DND-41 (cell line): ENCODE measurements around the gene MIA3.

Source experiments
- ATAC-seq: fragments of 200-7000 bp; cut with Tn5 transposase; 3 replicates; pipeline ENCODE4 v1.9.1; 2021; ENCODE audit warnings: low read depth; ENCODE audit not compliant: insufficient read depth
- DNase-seq: peaks from one replicate; pipeline ENCODE4 v3.0.0-alpha.2; 2020
- H2AFZ ChIP-seq: 2 replicates; pipeline ENCODE4 v1.6.0; 2012; ENCODE audit warnings: low read depth, low read length
- H3K27ac ChIP-seq: 2 replicates; pipeline ENCODE4 v1.5.1; 2012; ENCODE audit warnings: low read length, inconsistent platforms
- H3K27me3 ChIP-seq: fragments of 200-600 bp; sonication (generic); 2 replicates; pipeline ENCODE4 v1.6.0; 2012; ENCODE audit warnings: low read length, mild to moderate bottlenecking, inconsistent platforms; ENCODE audit not compliant: insufficient read depth, poor library complexity
- H3K36me3 ChIP-seq: 2 replicates; pipeline ENCODE4 v1.5.1; 2012; ENCODE audit warnings: low read length, inconsistent platforms; ENCODE audit not compliant: insufficient read depth
- H3K4me1 ChIP-seq: 2 replicates; pipeline ENCODE4 v1.5.1; 2012; ENCODE audit warnings: mild to moderate bottlenecking, low read length; ENCODE audit not compliant: insufficient read depth
- H3K4me2 ChIP-seq: 2 replicates; pipeline ENCODE4 v1.6.0; 2012; ENCODE audit warnings: mild to moderate bottlenecking, moderate library complexity, low read length, inconsistent platforms; ENCODE audit not compliant: insufficient read depth
- H3K4me3 ChIP-seq, 2 experiments: fragments of 200-600 bp in 1 of 2; shearing (Covaris generic) in 1 of 2; 2 replicates each; pipeline ENCODE4 v1.5.1; 2012 to 2016; ENCODE audit warnings: inconsistent platforms in 2 of 2, low read length in 2 of 2, mild to moderate bottlenecking in 2 of 2, low read depth in 1 of 2, moderate library complexity in 1 of 2
- H3K79me2 ChIP-seq: 2 replicates; pipeline ENCODE4 v1.6.0; 2012; ENCODE audit warnings: low read length, inconsistent platforms; ENCODE audit not compliant: insufficient read depth
- H3K9ac ChIP-seq: 2 replicates; pipeline ENCODE4 v1.6.0; 2012; ENCODE audit warnings: low read depth, mild to moderate bottlenecking, inconsistent platforms, low read length, moderate library complexity
- H3K9me3 ChIP-seq: 2 replicates; pipeline ENCODE4 v1.5.1; 2012; ENCODE audit warnings: low read length, moderate library complexity, mild to moderate bottlenecking, inconsistent platforms; ENCODE audit not compliant: insufficient read depth, severe bottlenecking
- H4K20me1 ChIP-seq: 2 replicates; pipeline ENCODE4 v1.6.0; 2012; ENCODE audit warnings: low read length; ENCODE audit not compliant: insufficient read depth
- CTCF ChIP-seq: IDR thresholded peaks from 2 replicates; pipeline ENCODE4 v1.5.1; 2012; ENCODE audit warnings: borderline replicate concordance, low read length, moderate library complexity, mild to moderate bottlenecking; ENCODE audit not compliant: poor library complexity, severe bottlenecking; ENCODE audit errors: extremely low read depth
- EZH2 ChIP-seq: IDR thresholded peaks from 3 replicates; pipeline ENCODE4 v1.6.1; 2012; ENCODE audit warnings: borderline replicate concordance, low read depth, mild to moderate bottlenecking, moderate library complexity, low read length, inconsistent platforms; ENCODE audit not compliant: severe bottlenecking

Gene MIA3

GRCh38 chr1:222592171-222592570 is 25.7 kb upstream of the MIA3 start:
- Histone ChIP-seq H4K20me1 (no peaks in the 10 kb centered on the region), H3K4me1 (peaks cover 29% of the 10 kb centered on the region), H3K36me3 (peaks cover 7% of the 10 kb centered on the region; the same call in 1 of the 2 replicates), H2AFZ (no peak overlapping the region), H3K9me3 (no peaks in the 10 kb centered on the region), H3K79me2 (peaks cover 25% of the 10 kb centered on the region), H3K4me2 (no peak overlapping the region), H3K9ac (no peak overlapping the region), H3K27me3 (no peaks in the 10 kb centered on the region), H3K27ac (no peak overlapping the region), H3K4me3 (no peak overlapping the region)
- ATAC-seq: no peak
- DNase-seq: no peak
- TF ChIP-seq CTCF (no peak), EZH2 (no peak)

GRCh38 chr1:222594789-222595188 is 23.1 kb upstream of the MIA3 start:
- Histone ChIP-seq H3K4me2 (no peak overlapping the region), H3K27me3 (no peaks in the 10 kb centered on the region)
- no peak for DNase-seq

GRCh38 chr1:222596696-222597095 is 21.2 kb upstream of the MIA3 start:
- H3K27me3 ChIP-seq: no peaks in the 10 kb centered on the region
- H3K4me1 ChIP-seq: no peaks in the 10 kb centered on the region
- H3K27ac ChIP-seq: no peak overlapping the region
- no peaks in the 10 kb centered on the region for H3K36me3 ChIP-seq
- H3K9me3 ChIP-seq: no peaks in the 10 kb centered on the region
- H4K20me1 ChIP-seq: no peaks in the 10 kb centered on the region
- H3K9ac ChIP-seq: no peak overlapping the region
- no peak overlapping the region for H3K4me3 ChIP-seq
- TF ChIP-seq EZH2: no peak
- no peak for TF ChIP-seq CTCF
- H3K79me2 ChIP-seq: no peaks in the 10 kb centered on the region
- H3K4me2 ChIP-seq: no peak overlapping the region
- ATAC-seq: no peak
- no peak for DNase-seq
- no peak overlapping the region for H2AFZ ChIP-seq

More at GRCh38 chr1:222594789-222595188, 23.1 kb upstream of the MIA3 start:
- Histone ChIP-seq H3K9me3 (no peaks in the 10 kb centered on the region), H3K4me1 (peaks cover 11% of the 10 kb centered on the region), H3K9ac (no peak overlapping the region), H3K27ac (no peak overlapping the region), H4K20me1 (no peaks in the 10 kb centered on the region), H3K79me2 (peaks cover 4% of the 10 kb centered on the region; the same call in 1 of the 2 replicates), H3K36me3 (no peaks in the 10 kb centered on the region), H3K4me3 (no peak overlapping the region), H2AFZ (no peak overlapping the region)
- no peak for TF ChIP-seq EZH2
- TF ChIP-seq CTCF: no peak
- no peak for ATAC-seq

- ATAC-seq: no peak
These were observed 17.6 kb upstream of the MIA3 start for GRCh38 chr1:222600281-222600680.

More at GRCh38 chr1:222600281-222600680, 17.6 kb upstream of the MIA3 start:
- Histone ChIP-seq H3K27ac (no peak overlapping the region), H2AFZ (no peak overlapping the region), H3K9me3 (no peaks in the 10 kb centered on the region), H3K79me2 (no peaks in the 10 kb centered on the region), H3K36me3 (no peaks in the 10 kb centered on the region), H3K9ac (no peak overlapping the region), H3K4me1 (no peaks in the 10 kb centered on the region), H3K4me2 (no peak overlapping the region), H3K4me3 (no peak overlapping the region), H3K27me3 (no peaks in the 10 kb centered on the region), H4K20me1 (no peaks in the 10 kb centered on the region)
- no peak for TF ChIP-seq CTCF
- no peak for TF ChIP-seq EZH2
- DNase-seq: no peak
